Mammary epithelial cell (primary cell): ENCODE results near the gene NOSIP.

Experiments
- CTCF ChIP-seq, 2 donors: IDR thresholded peaks in 1 of 2; conservative IDR thresholded peaks in 1 of 2; 2 replicates each; pipeline ENCODE4 v1.5.1; 2011 to 2012; ENCODE audit warnings: inconsistent platforms in 2 of 2, low read length in 2 of 2, mild to moderate bottlenecking in 2 of 2, control low read depth in 1 of 2, low read depth in 1 of 2; ENCODE audit not compliant: insufficient read depth in 1 of 2; ENCODE audit errors: extremely low read depth in 1 of 2
- EZH2 ChIP-seq: IDR thresholded peaks from 2 replicates; pipeline ENCODE4 v1.6.1; 2012; ENCODE audit warnings: low read length, inconsistent platforms, borderline replicate concordance

DNA sequence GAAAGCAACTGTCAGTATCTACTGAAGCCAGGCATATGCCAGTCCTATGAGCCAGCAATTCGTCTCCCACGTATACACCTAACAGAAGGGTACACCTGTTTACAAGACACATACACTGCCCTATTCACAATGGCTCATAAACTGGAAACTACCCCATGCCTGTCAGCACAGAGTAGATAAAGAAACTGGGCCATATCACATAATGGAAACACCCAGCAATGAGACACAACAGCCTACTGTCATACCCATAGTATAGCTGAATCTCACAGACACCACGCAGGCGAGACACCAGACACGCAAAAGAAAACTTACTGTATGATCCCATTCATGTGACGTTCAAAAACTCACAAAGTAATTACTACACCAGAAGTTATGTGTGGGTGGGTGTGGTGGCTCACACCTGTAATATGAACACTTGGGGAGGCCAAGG is 15.7 kb downstream of the NOSIP start:
- no peak for TF ChIP-seq EZH2
- no peak for TF ChIP-seq CTCF (conservative IDR thresholded peaks at IDR 0.05 in 1 of 2, IDR thresholded peaks at IDR 0.05 in 1 of 2; ENCODE audit: extremely low read depth in 1 of 2, insufficient read depth in 1 of 2, low read depth in 1 of 2, low read length in 2 of 2)
